WERI-Rb-1 (cell line): ENCODE results near the gene VDAC2.
"Not testable (repeated sequence)": the region's sequence is repeated elsewhere in the genome, so short reads cannot be mapped to it uniquely, and the experiment has no call there.

ENCODE experiments used
- DNase-seq: peaks from one replicate; pipeline ENCODE4 v3.0.0-alpha.2; 2020
- H3K27ac ChIP-seq: fragments of 250-450 bp; sonication (Bioruptor Pico); 2 replicates; pipeline ENCODE4 v1.5.1; 2020; ENCODE audit warnings: mild to moderate bottlenecking, moderate library complexity
- H3K27me3 ChIP-seq: fragments of 250-450 bp; sonication (Bioruptor Pico); 2 replicates; pipeline ENCODE4 v1.5.1; 2021; ENCODE audit warnings: mild to moderate bottlenecking, low read depth, moderate library complexity; ENCODE audit not compliant: insufficient read depth, severe bottlenecking
- H3K36me3 ChIP-seq: fragments of 250-450 bp; sonication (Bioruptor Pico); 2 replicates; pipeline ENCODE4 v1.5.1; 2020; ENCODE audit warnings: mild to moderate bottlenecking, moderate library complexity
- H3K4me3 ChIP-seq: 2 replicates; pipeline ENCODE4 v1.5.1; 2011; ENCODE audit warnings: low read depth, mild to moderate bottlenecking, control low read depth, low read length
- H3K9me3 ChIP-seq: fragments of 250-450 bp; sonication (Bioruptor Pico); 2 replicates; pipeline ENCODE4 v1.5.1; 2021; ENCODE audit warnings: mild to moderate bottlenecking, moderate library complexity; ENCODE audit not compliant: severe bottlenecking
- CTCF ChIP-seq: IDR thresholded peaks from 2 replicates; pipeline ENCODE4 v1.5.1; 2011; ENCODE audit warnings: low read depth, mild to moderate bottlenecking, control low read depth, inconsistent platforms, low read length

Gene VDAC2

GRCh38 chr10:75195035-75195763, 15.4 kb upstream of the VDAC2 start:
- TF ChIP-seq CTCF = no peak
- Histone ChIP-seq H3K9me3 (no peaks in the 10 kb centered on the region), H3K27ac (no peak overlapping the region), H3K27me3 (no peaks in the 10 kb centered on the region), H3K36me3 (no peaks in the 10 kb centered on the region), H3K4me3 (no peak overlapping the region)
- no peak for DNase-seq

GRCh38 chr10:75197066-75197465, 13.5 kb upstream of the VDAC2 start:
- Histone ChIP-seq H3K27me3 (no peaks in the 10 kb centered on the region), H3K36me3 (no peaks in the 10 kb centered on the region), H3K27ac (no peak overlapping the region), H3K9me3 (no peaks in the 10 kb centered on the region), H3K4me3 (no peak overlapping the region)
- no peak for DNase-seq
- TF ChIP-seq CTCF = no peak

DNA sequence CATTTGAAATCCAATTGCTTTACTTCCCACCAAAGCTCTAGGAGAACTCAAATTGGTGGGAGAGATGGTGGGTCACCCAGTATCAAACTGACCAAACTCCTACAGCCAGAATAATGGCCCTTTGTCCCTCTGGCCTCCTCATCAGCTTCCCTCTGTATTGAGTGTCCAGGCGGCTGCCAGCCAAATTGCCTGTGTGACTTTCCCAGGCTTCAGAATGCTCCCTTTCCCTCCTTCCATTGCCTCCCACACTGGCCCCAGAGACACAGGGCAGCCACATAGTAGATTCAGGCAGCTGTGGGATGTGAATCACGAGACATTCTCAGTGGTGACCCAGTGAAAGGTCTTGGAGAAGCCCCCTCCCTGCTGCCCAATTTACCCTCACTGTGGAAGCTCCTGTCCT, 12.7 kb upstream of the VDAC2 start:
- no peak for TF ChIP-seq CTCF
- no peak overlapping the region for H3K4me3 ChIP-seq
- no peaks in the 10 kb centered on the region for H3K9me3 ChIP-seq
- H3K27me3 ChIP-seq = no peaks in the 10 kb centered on the region
- DNase-seq = no peak
- no peak overlapping the region for H3K27ac ChIP-seq
- no peaks in the 10 kb centered on the region for H3K36me3 ChIP-seq

DNA sequence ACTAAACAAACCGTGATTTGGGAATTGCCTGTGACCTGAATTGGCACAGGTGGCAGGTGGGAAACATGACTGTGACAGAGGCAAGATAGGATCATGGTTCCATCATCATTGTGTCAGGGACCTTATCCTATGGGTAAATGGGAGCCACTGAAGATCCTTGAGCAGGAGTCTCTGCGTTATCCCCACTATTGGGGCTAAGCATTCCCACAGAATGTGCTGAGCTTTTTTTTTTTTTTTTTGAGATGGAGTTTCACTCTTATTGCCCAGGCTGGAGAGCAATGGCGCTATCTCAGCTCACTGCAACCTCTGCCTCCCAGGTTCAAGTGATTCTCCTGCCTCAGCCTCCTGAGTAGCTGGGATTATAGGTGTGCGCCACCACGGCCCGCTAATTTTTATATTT, 10.6 kb upstream of the VDAC2 start:
- H3K27me3 ChIP-seq, H3K9me3 ChIP-seq, DNase-seq, H3K4me3 ChIP-seq, H3K36me3 ChIP-seq, H3K27ac ChIP-seq: not testable (repeated sequence)

DNA sequence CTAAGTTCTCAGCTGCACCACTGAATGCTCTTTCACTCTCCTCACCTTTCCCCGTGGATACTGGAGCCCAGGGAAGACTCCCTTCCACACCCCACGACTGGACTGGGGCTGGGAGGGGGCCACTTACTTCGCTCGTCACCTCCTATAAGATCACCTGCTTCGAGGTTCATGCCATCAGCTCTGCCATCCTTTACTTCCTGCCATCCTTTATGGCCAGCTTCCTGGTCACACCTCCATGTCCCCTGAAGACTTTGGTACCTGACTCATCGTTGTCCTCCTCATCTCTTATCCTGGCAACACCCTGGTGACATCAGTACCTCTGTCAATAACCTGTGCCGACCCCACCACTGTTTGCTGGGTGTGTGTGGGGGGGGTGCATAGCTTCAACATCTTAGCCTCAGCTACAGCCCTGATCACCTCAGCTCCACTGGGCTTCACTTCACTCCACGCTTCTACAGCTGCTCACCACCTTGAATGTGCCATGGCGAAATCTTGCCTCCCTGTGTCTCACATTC, 8.7 kb upstream of the VDAC2 start:
- no peak overlapping the region for H3K4me3 ChIP-seq
- DNase-seq = no peak
- no peaks in the 10 kb centered on the region for H3K27me3 ChIP-seq
- no peaks in the 10 kb centered on the region for H3K36me3 ChIP-seq
- TF ChIP-seq CTCF = no peak
- no peak overlapping the region for H3K27ac ChIP-seq
- no peaks in the 10 kb centered on the region for H3K9me3 ChIP-seq

DNA sequence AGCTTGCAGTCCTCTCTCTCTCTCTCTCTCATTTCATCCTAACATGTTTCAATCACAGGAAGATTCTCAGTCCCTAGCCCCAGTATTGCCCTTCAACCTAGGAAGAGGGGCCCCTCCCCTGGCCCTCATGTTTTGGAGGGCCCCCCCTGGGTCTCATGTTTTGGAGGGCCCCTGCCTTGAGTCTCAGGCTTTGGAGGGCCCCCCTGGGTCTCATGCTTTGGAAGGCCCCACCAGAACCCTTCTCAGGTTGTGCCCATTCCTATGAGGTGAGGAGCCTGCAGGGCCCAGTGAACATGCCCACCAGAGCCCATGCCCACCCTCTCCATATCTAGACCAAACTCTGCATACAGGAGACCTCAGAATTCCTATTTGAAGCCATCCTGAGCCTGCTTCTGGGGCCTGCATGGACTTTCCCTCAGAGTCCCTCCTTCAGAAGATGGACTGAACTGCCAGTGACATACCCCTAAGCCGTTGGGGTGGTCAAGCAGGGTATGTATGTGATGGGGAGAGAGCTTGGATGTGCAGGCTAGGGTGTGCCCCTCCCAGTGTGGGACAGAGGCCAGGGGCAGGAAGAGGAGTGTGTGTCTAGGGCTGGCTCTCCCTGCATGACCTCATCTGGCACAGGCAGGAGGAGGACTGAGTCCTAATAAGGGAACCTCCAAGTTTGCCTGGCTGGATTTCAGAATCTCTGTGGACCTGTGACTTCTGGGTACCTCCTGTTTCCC, 8.1 kb upstream of the VDAC2 start:
- TF ChIP-seq CTCF = no peak

GRCh38 chr10:75203046-75203620, 7.5 kb upstream of the VDAC2 start:
- DNase-seq, H3K36me3 ChIP-seq, H3K27me3 ChIP-seq, H3K27ac ChIP-seq, H3K4me3 ChIP-seq, H3K9me3 ChIP-seq: not testable (repeated sequence)

More for the DNA sequence above, 8.1 kb upstream of the VDAC2 start:
- Histone ChIP-seq H3K36me3 (no peaks in the 10 kb centered on the region), H3K4me3 (no peak overlapping the region), H3K27me3 (no peaks in the 10 kb centered on the region), H3K9me3 (no peaks in the 10 kb centered on the region), H3K27ac (no peak overlapping the region)
- DNase-seq = no peak
